Panc1 (cell line): ENCODE measurements around the gene CA10. TPM values are rescaled to one million over a fixed set of nuclear protein-coding genes. Genes with fewer than 3 reads are reported as not detected.

ENCODE experiments used
- ATAC-seq: fragments of 200-7000 bp; cut with Tn5 transposase; 2 replicates; pipeline ENCODE4 v1.9.1; 2020; ENCODE audit warnings: mild to moderate bottlenecking, moderate library complexity
- BruUV-seq: library from RNA; stranded (reverse); fragments of 400-500 nt; replicated peaks from 2 replicates; lab custom pipeline; 2021; lab: Mats Ljungman, UMichigan
- CTCF ChIA-PET: fragments of 300-600 bp; sonication (Branson Sonifier 250); formaldehyde crosslinking; loops from one replicate; lab custom pipeline; 2022; ENCODE audit warnings: antibody characterized with exemption; lab: Charles Lee
- POLR2A ChIA-PET: fragments of 300-600 bp; sonication (Branson Sonifier 250); formaldehyde crosslinking; loops from one replicate; lab custom pipeline; 2022; ENCODE audit warnings: antibody characterized with exemption; lab: Charles Lee
- DNase-seq: peaks from one replicate; pipeline ENCODE4 v3.0.0-alpha.2; 2010; ENCODE audit warnings: low read depth, low spot score
- H3K27ac ChIP-seq: 2 replicates; pipeline ENCODE4 v1.5.1; 2011; ENCODE audit warnings: mild to moderate bottlenecking, low read length, inconsistent platforms
- H3K27me3 ChIP-seq: fragments of 200-500 bp; sonication (Bioruptor generic); 2 replicates; pipeline ENCODE4 v1.6.0; 2014; ENCODE audit warnings: low read length, inconsistent platforms; ENCODE audit not compliant: control insufficient read depth, insufficient read depth
- H3K36me3 ChIP-seq: fragments of 200-500 bp; sonication (Bioruptor generic); 2 replicates; pipeline ENCODE4 v1.5.1; 2014; ENCODE audit warnings: inconsistent platforms, mild to moderate bottlenecking, low read length, moderate library complexity; ENCODE audit not compliant: control insufficient read depth, insufficient read depth
- H3K4me1 ChIP-seq: 2 replicates; pipeline ENCODE4 v1.5.1; 2011; ENCODE audit warnings: inconsistent platforms, mild to moderate bottlenecking, low read length, moderate library complexity; ENCODE audit not compliant: control insufficient read depth, insufficient read depth
- H3K4me3 ChIP-seq, 2 experiments: 2 replicates each; pipeline ENCODE4 v1.5.1; 2011 to 2012; ENCODE audit warnings: low read depth in 2 of 2, low read length in 2 of 2, mild to moderate bottlenecking in 2 of 2, inconsistent platforms in 1 of 2, moderate library complexity in 1 of 2
- H3K9me3 ChIP-seq: fragments of 200-500 bp; sonication (Bioruptor generic); 2 replicates; pipeline ENCODE4 v1.5.1; 2014; ENCODE audit warnings: low read depth, mild to moderate bottlenecking, inconsistent platforms, low read length, moderate library complexity; ENCODE audit not compliant: control insufficient read depth, insufficient read depth
- POLR2AphosphoS5 ChIP-seq: IDR thresholded peaks from 2 replicates; pipeline ENCODE4 v1.6.1; 2012; ENCODE audit warnings: mild to moderate bottlenecking, low read depth, low read length, moderate library complexity
- SIN3A ChIP-seq: IDR thresholded peaks from 2 replicates; pipeline ENCODE4 v1.6.1; 2012; ENCODE audit warnings: low read depth, mild to moderate bottlenecking, low read length, moderate library complexity, borderline replicate concordance; ENCODE audit not compliant: insufficient read depth
- TCF7L2 ChIP-seq: IDR thresholded peaks from 2 replicates; pipeline ENCODE4 v1.6.1; 2011; ENCODE audit warnings: mild to moderate bottlenecking, low read depth, low read length, inconsistent platforms
- in situ Hi-C: cut with HindIII; loops from 2 replicates; pipeline ENCODE4 v1.10.0; 2016; ENCODE audit warnings: low sequenced_read_pairs, low pct_unique_long_range_greater_than_20kb
- intact Hi-C: fragments of 100-400 bp; cut with micrococcal nuclease; formaldehyde crosslinking; loops from one replicate; pipeline ENCODE4 v1.10.0; 2022; ENCODE audit not compliant: unreplicated experiment
- total RNA-seq: library from RNA; stranded (reverse); gene quantifications from one replicate; pipeline ENCODE4 v1.2.1, GENCODE V29; 2021; ENCODE audit not compliant: unreplicated experiment
- TF ChIP-seq, protein P1 (sequence below), 2 experiments: IDR thresholded peaks; 2 replicates each; pipeline ENCODE4 v1.6.1; 2011 to 2012; ENCODE audit warnings: low read depth in 2 of 2, control low read depth in 1 of 2, low read length in 1 of 2, mild to moderate bottlenecking in 1 of 2, moderate library complexity in 1 of 2; ENCODE audit not compliant: insufficient read depth in 1 of 2
- TF ChIP-seq, protein P2 (sequence below): fragments of 450-650 bp; IDR thresholded peaks from 2 replicates; pipeline ENCODE4 v1.5.1; 2017; ENCODE audit warnings: mild to moderate bottlenecking

CA10 gene
- total RNA-seq, 1 experiment from 2014 or later: not detected

GRCh38 chr17:51799981-51800380, 358.5 kb downstream of the CA10 start:
- TF ChIP-seq SIN3A (no peak), POLR2AphosphoS5 (no peak), TCF7L2 (no peak)
- TF ChIP-seq, protein P1, sequence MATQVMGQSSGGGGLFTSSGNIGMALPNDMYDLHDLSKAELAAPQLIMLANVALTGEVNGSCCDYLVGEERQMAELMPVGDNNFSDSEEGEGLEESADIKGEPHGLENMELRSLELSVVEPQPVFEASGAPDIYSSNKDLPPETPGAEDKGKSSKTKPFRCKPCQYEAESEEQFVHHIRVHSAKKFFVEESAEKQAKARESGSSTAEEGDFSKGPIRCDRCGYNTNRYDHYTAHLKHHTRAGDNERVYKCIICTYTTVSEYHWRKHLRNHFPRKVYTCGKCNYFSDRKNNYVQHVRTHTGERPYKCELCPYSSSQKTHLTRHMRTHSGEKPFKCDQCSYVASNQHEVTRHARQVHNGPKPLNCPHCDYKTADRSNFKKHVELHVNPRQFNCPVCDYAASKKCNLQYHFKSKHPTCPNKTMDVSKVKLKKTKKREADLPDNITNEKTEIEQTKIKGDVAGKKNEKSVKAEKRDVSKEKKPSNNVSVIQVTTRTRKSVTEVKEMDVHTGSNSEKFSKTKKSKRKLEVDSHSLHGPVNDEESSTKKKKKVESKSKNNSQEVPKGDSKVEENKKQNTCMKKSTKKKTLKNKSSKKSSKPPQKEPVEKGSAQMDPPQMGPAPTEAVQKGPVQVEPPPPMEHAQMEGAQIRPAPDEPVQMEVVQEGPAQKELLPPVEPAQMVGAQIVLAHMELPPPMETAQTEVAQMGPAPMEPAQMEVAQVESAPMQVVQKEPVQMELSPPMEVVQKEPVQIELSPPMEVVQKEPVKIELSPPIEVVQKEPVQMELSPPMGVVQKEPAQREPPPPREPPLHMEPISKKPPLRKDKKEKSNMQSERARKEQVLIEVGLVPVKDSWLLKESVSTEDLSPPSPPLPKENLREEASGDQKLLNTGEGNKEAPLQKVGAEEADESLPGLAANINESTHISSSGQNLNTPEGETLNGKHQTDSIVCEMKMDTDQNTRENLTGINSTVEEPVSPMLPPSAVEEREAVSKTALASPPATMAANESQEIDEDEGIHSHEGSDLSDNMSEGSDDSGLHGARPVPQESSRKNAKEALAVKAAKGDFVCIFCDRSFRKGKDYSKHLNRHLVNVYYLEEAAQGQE (IDR thresholded peaks at IDR 0.05; ENCODE audit: insufficient read depth in 1 of 2, low read depth in 2 of 2, low read length in 1 of 2): no peak
- TF ChIP-seq, protein P2, sequence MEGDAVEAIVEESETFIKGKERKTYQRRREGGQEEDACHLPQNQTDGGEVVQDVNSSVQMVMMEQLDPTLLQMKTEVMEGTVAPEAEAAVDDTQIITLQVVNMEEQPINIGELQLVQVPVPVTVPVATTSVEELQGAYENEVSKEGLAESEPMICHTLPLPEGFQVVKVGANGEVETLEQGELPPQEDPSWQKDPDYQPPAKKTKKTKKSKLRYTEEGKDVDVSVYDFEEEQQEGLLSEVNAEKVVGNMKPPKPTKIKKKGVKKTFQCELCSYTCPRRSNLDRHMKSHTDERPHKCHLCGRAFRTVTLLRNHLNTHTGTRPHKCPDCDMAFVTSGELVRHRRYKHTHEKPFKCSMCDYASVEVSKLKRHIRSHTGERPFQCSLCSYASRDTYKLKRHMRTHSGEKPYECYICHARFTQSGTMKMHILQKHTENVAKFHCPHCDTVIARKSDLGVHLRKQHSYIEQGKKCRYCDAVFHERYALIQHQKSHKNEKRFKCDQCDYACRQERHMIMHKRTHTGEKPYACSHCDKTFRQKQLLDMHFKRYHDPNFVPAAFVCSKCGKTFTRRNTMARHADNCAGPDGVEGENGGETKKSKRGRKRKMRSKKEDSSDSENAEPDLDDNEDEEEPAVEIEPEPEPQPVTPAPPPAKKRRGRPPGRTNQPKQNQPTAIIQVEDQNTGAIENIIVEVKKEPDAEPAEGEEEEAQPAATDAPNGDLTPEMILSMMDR: no peak
- intact Hi-C loops (no loop called here), in situ Hi-C loops (no loop called here)
- H3K36me3 ChIP-seq: no peaks in the 10 kb centered on the region
- ChIA-PET POLR2A (no interaction called here), CTCF (no interaction called here)
- H3K9me3 ChIP-seq: no peaks in the 10 kb centered on the region
- no peak overlapping the region for H3K27ac ChIP-seq
- H3K27me3 ChIP-seq: no peaks in the 10 kb centered on the region; the same call in 1 of the 2 replicates
- DNase-seq (no peak), ATAC-seq (no peak)
- H3K4me3 ChIP-seq: no peak overlapping the region
- BruUV-seq: no TSS peak
- no peaks in the 10 kb centered on the region for H3K4me1 ChIP-seq

DNA sequence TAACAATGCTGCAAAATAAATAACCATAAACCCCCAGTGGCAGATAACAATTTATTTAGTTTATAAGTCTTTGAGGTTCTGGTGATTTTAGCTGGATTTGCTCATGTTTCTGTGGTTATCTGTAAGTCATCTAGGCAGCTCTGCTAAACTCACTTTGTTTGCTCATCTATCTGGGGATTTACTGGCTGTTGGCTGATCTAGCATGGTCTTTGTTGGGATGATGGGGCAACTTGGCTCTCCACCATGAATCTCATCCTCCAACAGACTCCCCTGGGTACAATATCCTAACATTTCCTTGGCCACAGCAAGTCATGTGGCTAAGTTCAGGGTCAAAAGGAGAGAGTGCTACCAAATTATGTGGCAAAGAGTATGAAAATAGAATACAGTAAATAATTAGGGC, 359.3 kb downstream of the CA10 start:
- CTCF ChIA-PET: no interaction called here
- no TSS peak for BruUV-seq
- in situ Hi-C loops: no loop called here

More for the DNA sequence above, 359.3 kb downstream of the CA10 start:
- H3K4me1 ChIP-seq: no peaks in the 10 kb centered on the region
- ATAC-seq (no peak), DNase-seq (no peak)
- no peak overlapping the region for H3K4me3 ChIP-seq
- H3K27ac ChIP-seq: no peak overlapping the region
- H3K36me3 ChIP-seq: no peaks in the 10 kb centered on the region
- no peaks in the 10 kb centered on the region; the same call in 1 of the 2 replicates for H3K27me3 ChIP-seq
- intact Hi-C loops: no loop called here
- H3K9me3 ChIP-seq: no peaks in the 10 kb centered on the region
- no peak for TF ChIP-seq POLR2AphosphoS5
- TF ChIP-seq SIN3A: no peak
- TF ChIP-seq, protein P2: no peak
- no peak for TF ChIP-seq TCF7L2
- TF ChIP-seq, protein P1 (IDR thresholded peaks at IDR 0.05; ENCODE audit: insufficient read depth in 1 of 2, low read depth in 2 of 2, low read length in 1 of 2): no peak
- POLR2A ChIA-PET: no interaction called here
